Stimulated activated CD8-positive, alpha-beta memory T cell treated with anti-CD3 and anti-CD28 coated beads, Interleukin-7, amount 100 ng/mL, for 1 hour (primary cell): ENCODE measurements around the gene OPCML.

Experiments used
- DNase-seq, 2 donors: peaks; one replicate each; pipeline ENCODE4 v3.0.0-alpha.2; 2020; ENCODE audit warnings: low read depth in 2 of 2

The OPCML gene

DNA sequence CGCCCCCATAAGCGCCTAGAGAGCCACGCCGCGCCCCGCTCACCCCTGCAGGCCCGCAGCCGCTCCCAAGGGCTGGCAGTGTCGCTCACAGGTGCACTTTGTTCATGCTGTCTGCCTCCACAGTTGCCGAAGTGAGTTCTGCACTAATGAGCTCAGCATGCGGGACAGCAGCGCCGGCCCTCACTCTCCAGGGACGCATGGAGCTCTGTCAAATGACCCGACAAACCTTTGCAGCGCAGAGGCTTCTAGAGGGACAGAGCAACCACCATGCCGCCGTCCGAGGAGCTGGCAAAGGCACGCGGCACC is 170.7 kb downstream of the OPCML start:
- no peak for DNase-seq

DNA sequence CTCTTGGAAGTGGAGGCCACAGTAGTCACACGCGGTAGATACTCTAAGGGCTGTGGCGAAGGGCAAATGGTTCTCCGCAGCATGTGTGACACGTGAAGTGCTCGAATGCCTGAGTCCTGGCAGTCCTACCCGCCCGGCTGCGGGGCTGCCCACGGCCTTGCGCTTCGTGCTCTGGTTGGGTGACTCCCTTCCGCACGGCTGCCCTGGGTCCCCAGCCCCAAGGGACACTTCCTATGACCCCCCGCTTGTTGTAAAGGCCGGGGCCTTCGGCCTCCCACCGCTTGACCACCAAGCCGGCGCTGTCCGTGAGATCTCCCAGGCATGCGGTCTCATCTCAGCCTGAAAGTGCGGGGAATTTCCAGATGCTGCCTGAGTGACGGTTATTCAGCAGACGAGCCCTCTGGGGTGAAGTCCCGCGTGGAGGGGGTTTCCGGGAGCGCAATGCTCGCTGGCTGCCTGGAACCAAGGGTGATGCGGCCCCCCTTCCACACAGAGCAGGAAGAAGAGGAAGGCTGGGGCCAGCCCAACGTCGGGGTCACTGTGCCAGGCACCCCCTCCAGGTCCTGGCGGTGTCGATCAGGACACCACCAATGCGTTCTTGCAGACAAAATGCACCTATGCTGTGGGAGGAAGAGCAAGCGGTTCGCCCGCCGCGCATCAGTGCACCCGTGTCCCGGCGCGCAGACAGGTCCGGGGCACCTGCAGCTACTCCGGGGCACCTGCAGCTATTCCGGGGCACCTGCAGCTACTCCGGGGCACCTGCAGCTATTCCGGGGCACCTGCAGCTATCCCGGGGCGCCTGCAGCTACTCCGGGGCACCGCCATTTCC is 171.2 kb downstream of the OPCML start:
- DNase-seq: no peak

DNA sequence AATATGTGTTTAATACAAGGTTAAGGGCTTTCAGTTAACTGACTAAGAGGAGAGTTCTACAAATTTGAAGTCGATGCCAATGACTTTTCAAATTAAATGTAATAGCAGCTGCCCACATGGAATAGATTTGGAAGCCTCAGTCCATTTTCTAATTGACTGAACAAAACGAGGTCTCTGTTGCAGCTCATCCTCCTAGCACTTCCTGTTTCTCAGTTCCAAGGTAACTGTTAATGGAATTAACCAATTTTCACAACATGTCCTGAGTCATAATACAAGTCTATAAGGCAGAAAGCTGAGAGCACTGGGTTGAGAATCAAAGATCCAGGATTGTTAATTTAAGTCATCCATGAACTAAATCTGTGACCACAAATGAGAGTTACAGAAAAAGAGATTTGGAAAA is 177.2 kb downstream of the OPCML start:
- no peak for DNase-seq

DNA sequence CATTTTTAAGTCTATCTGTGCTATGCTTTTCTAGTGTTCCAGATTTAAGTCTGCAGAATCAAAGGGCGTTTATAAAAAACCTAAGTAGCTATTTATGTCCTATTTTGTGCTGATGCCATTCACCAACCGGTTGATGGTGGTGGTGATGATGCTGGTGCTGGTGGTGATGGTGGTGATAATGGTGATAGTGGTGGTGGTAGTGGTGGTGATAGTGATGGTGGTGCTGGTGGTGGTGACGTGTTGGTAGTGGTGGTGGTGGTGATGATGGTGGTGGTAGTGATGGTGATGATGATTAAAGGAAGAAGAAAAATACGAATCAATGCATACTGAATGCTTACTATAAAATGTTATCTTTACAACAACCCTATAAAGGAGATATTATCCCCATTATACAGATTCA is 178.2 kb downstream of the OPCML start:
- no peak for DNase-seq

DNA sequence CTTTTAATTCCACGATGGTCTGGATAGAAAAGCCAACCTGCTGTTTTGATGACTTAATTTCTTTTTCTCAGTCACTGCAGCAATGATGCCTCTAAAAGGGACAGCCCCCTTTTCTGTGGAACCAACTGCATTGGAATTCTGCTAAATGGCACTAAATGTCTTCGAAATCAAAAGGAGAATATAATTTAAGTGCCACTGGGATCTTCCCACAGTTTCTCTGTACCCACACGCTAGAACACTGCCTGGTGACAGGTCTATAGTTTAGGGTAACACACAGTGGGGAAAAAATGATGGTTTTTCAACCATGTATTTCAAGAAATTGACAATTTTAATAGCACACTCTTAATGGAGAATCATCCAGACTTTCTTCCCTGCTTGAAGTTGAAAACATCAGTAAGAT is 182.3 kb downstream of the OPCML start:
- no peak for DNase-seq

DNA sequence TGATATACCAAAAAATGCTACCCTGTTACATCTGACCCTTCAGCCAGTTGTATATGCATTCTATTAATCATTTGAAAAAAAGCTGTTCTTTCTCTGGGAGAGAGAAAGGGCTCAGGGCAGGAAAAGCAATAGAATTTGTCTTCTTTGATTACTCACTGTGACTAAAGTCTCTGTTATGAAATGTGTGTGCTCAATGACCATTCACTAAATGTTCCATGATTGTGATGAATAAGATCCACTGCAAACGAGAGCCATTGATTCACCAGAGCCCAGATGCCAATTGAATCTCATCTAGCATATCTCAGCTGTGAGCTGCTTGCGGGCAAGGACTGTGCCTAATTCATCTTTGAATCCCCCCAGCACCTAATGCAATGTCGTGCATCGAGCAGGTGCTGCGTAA is 184.3 kb downstream of the OPCML start:
- DNase-seq: no peak

DNA sequence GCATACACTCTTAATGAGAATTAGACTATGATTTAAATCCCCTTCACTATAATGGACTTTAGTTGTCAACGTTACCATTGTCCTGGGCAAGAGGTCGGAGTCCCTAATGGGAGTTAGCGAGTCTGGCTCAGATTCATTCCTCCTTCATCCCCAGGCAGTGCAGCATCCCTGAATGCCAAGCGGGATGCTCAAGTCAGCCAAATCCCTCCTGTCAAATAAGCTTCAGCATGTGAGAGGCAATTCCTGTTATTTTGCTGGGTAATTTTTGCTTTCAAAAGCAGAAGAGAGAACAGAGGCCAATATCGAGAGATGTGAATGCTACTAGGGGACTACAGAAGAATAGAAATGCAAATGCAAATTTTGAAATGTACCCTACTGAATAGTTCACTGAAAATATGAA is 186.2 kb downstream of the OPCML start:
- DNase-seq: no peak

DNA sequence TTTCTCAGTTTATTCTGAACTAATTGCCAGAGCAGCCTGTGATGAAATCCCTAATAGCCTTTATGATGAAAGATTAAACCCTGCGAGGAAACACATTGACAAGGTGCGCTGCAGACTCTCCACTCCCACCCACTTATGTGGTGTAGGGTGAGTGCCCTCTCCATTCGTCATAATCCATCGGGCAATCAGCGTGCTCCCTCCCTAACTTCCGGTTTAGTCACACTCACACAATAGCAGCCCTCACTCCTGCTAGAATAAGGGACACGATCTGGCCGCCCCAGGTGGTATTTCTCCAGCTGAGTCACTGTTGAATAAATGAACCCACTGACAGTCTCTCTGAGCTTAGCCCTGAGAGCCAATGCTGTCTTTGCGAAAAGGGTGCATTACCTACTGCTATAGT is 188.3 kb downstream of the OPCML start:
- DNase-seq: no peak

DNA sequence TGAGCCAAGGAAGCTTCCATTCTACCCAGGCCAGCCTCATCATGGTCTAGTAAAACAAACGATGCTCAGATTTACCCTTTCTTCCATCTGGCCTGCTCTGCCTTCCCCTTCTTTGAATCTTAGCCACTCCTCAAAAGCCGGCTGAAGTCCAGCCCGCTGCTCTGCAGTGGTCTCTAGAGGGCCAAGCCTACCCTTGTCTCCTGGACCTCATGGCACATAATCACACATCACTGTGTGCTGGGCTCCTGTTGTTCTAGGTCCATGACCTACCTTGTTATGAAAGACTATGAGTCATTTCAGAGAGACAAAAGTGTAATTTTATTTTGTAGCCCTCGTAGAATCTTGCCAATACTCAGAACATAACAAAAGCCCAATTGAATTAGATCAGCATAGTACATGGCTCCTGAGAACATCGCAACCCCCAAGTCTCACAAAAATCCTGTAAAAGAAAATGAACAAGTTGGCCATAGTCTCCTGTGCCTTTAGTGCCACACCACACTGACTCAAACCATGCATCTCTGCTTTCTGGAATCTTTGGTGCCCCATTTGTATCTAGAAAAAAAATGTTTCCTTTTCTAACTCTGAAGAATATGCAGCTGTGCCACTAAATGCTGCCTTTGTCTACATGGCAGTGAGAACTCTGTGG is 192.7 kb downstream of the OPCML start:
- no peak for DNase-seq

DNA sequence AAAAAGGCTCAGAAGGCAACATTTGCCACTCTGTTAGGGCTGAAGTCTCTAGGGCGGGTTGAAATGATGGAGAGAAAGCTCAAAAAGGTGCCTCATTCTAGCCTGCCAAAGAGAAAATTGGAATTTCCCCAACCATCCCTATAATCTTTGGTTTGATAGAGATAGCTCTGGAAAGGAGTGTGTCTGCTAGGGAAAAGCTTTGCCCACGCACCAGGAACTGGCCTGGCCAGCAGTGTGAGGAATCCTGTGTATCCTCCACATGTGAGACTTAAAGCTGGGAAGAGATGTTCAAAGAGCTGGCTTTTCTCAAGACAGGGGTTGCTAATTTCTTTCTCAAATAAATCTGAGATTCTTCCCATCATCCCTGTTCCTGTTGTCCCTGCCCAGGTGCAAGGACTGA is 193.7 kb downstream of the OPCML start:
- DNase-seq: no peak

DNA sequence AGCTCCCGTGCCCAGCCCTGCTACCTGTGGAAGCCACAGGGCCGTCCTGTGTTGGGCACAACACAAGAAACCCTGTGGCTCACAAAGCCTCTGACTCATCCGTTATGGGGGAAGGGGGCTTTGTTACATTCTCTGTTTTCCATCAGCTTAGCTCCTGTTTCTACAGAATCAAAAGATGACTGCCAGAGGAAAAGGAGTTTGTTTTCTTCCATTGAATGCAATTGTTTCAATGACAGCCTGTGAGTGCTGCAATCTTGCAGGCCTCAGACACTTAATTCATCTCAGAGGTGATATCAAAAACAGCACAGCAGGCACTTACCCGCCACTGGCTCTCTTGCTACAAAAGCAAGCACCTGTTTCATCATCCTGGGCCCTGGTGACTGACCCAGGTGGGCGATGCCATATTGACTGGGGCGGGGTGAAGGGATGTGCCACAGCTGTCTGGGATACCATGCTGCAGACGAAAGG is 194.3 kb downstream of the OPCML start:
- no peak for DNase-seq

DNA sequence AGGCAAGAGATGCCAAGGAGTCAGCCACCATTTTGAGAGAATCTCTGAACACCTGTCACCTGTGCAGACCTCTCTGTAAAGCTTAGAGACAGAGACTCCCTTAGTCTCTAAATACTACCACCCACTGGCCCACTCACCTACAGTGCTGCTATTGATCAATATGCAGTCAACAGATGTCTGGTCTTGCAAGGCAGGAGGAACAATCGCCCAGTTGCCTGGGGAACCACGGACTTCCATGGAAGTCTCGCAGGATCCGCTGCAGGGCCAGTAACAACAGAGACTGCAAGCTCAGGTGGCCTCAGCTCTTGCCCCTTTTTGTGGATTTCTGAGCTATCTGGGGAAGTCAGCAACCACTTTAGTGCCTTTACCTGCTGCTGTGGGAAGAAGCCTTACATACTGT is 195.1 kb downstream of the OPCML start:
- DNase-seq: no peak

DNA sequence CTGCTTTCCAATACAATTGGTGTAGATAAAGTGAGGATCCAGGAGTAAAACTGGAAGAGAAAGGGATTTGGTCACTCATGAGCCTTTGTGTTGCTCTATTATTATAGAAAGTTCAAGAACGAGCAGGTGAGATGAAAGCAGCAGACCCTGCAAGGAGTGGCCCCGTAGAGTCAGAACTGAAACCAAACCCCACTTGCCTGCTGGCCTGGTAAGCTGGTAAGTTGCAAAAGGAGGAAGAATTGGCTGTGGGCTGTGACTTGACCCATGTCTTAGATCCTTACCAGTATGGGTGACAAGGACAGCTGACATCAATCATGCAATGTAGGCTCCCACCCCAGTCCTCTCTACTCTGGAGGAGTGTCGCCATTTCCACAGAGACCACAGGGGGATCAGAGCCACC is 201.3 kb downstream of the OPCML start:
- no peak for DNase-seq

DNA sequence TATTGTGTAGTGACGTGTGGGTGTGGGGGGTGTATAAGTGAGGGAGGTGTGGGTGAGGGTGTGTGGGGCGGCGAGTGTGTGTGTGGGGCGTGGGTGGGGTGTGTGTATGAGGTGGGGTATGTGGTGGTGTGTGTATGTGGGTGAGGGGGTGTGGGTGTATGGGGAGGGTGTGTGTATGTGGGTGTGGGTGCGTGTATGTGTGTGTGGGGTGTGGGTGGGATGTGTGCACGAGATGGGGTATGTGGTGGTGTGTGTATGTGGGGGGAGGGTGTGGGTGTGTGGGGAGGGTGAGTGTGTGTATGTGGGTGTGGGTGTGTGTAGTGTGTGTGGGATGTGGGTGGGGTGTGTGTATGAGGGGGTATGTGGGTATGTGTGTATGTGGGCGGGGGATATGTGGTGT is 205.5 kb downstream of the OPCML start:
- no peak for DNase-seq

DNA sequence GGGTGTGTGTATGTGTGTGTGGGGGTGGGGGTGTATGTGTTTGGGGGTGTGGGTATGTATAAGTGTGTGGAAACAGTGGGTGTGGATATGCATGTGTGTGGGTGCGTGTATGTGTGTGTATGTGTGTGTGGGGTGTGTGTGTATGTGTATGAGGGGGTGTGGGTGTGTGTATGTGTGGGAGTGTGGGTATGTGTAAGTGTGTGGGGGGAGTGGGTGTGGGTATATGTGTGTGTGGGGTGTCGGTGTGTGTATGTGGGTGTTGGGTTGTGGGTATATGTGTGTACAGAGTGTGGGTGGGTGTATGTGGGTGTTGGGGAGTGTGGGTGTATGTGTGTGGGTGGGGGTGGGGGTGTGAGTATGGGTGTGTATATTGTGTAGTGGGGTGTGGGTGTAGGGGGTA is 206.0 kb downstream of the OPCML start:
- DNase-seq: no peak

DNA sequence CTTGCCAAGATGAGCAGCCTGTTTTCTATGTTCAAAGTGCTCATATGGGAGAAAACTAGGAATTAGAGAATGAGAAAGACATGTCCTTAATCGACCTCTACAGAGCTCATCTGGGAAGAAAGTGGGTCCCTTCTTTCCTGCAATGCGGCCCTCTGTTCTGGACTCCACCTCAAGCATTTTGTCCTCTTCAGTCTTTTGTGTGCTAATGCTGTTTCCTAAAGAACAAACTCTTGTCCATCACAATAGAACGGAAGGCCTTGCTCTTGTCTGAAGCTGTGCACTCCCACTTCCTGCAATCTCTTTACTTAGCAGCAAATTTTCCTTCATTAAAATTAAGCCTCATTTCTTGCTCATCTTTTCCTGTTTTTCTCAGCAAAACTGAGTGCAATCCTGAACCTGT is 206.6 kb downstream of the OPCML start:
- no peak for DNase-seq

DNA sequence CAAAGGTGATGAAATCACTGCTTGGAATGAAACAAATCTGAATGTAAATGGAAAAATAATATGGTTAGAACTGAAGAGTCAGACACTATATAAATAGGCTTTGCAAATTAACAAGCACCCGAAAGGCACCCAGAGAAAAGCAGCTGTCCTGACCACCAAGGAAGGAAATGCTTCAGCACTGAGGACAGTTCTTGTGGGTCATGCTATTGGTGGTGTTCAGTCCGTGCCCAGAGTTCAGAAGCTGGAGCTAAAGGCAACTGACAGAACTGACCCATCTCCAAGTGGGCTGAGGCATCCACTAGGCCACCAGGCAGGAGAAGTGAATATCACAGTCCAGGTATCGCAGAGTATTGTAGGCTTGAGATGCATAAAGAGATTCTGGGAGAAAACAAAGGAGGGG is 208.9 kb downstream of the OPCML start:
- no peak for DNase-seq

DNA sequence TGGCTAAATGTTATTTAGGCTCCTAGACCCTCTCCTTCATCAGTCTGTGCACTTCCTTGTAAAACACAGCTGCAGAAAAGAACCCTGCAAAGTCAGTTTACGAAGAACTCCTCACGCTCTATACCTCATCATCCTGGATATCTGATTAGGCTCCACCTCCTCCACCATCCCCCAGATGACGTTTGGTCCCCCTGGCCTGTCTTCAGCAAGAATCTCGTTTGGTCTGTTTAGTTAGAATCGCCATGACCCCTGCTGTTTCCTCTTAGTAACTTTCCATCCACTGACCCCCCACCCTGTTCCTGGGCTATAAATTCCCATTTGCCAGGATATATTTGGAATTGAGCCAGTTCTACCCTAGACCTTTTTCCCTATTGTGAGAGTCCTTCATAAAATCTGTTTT is 214.1 kb downstream of the OPCML start:
- DNase-seq: no peak

DNA sequence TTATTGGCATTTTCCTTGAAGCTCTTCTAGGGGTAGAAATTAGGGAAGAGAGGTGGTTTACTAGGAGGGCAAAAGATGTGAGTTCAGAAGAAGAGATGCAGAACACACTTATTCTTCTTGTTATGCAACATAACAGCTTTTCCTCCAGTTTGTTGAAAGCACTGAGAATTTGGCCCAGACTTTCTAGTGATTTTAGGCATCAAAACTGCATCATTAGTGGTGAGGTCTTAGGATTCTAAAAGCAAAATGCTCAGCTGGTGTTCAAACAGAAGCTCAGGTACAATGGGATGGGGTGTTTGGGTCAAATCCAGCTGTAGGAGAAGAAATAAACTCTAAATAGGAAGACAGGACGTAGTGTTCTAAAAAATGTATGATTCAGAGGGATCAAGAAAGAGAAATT is 221.1 kb downstream of the OPCML start:
- no peak for DNase-seq

DNA sequence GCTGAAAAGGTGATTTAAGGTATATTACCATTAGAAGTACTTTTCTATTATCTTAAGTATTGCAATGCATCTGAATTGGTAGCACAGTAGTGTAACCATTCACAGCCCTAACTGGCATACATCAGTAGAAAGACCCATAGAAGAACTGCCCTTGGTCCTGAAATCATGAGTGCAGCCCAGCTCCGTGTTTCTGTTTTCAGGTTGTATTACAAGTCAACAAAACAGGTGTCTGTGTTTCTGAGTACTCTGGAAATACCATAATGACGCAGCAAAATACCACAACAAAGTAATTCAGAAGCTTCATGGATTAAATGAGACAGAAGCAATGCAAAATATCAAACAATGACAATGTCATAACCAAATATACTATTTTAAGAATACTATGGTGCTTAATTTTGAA is 226.3 kb downstream of the OPCML start:
- DNase-seq: no peak

DNA sequence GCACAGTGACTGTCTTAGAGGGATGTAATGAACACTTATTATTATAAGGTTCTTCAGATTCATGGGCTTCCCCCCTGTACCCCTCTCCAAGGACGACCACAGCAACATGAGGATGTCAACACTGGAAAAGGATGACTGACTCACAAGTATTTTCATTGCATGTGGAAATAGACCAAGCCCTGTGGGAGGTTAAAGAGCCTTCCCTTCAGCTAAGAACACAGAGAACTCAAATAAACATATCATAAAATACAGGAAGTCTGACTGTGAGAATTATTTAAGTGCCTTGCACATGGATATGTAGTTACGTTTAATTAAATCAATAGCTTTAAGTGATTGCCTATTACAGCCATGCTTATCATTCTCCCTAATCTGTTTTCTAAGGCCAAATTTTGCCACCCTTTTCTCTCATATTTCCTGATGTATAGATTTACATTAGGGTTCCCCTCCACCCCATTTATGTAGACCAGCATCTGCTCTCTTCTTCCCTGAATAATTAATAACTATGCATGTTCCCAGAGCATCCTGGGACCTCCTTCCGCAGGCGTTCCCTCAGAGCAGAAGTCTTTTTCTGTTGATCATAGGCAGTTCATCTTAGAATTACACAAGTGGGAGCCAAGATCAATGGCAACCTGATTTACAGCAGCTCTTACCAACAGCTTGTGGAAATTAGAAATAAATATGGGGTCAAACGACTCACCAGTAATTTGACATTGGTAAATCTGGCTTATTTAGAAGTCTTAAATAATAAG is 226.9 kb downstream of the OPCML start:
- no peak for DNase-seq

DNA sequence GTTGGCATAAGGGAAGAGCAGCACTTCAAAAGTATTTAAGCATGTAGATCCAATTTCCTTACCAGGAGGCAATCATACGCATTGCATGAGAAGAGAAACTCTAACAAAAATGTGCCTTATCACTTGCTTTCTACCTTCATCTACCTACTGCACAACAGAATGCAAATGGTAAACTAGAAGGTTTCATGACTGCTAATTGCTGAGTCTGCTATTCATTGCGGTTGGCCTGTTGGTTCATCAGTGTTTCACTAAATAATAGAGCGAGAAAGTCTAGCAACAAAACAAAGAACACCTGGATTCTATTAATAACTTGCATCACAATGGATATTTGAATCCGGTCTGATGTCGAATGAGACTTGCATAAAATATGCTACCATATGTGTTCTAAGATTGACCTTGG is 229.0 kb downstream of the OPCML start:
- no peak for DNase-seq

DNA sequence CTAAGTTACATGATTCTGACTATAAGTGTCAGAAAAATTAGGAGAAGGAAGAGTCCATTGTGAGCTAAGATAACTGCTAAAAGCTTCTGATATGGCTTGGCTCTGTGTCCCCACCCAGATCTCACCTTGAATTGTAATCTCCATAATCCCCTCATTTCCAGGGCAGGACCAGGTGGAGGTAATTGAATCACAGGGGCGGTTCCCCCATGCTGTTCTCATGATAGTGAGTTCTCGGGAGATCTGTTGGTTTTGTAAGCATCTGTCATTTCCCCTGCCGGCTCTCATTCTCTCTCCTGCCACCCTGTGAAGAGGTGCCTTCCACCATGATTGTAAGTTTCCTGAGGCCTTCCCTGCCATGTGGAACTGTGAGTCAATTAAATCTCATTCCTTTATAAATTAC is 230.2 kb downstream of the OPCML start:
- DNase-seq: no peak
